Activated naive CD8-positive, alpha-beta T cell treated with anti-CD3 and anti-CD28 coated beads, Interleukin-2, amount 50 U/mL, for 24 hours (primary cell): Measurements from ENCODE around the gene BLVRA.

Experiments used
- ATAC-seq: fragments of 150-1000 bp; cut with Tn5 transposase; one replicate; pipeline ENCODE4 v1.10.0; 2021
- DNase-seq: peaks from one replicate; pipeline ENCODE4 v3.0.0; 2021
- H3K27ac Mint-ChIP-seq: one replicate; pipeline ENCODE4 v1.8.0; 2021; ENCODE audit warnings: mild to moderate bottlenecking, mixed read lengths
- H3K27me3 Mint-ChIP-seq: one replicate; pipeline ENCODE4 v1.8.0; 2021; ENCODE audit warnings: mixed read lengths
- H3K36me3 Mint-ChIP-seq: one replicate; pipeline ENCODE4 v1.8.0; 2021; ENCODE audit warnings: low read depth, mixed read lengths
- H3K4me1 Mint-ChIP-seq: one replicate; pipeline ENCODE4 v1.8.0; 2021; ENCODE audit warnings: mixed read lengths
- H3K4me3 Mint-ChIP-seq: one replicate; pipeline ENCODE4 v1.8.0; 2021; ENCODE audit warnings: mild to moderate bottlenecking, moderate library complexity, mixed read lengths
- H3K9me3 Mint-ChIP-seq: one replicate; pipeline ENCODE4 v1.8.0; 2021; ENCODE audit warnings: mixed read lengths

The BLVRA gene

GRCh38 chr7:43834463-43835251, 76.2 kb downstream of the BLVRA start:
- ATAC-seq (peak; percentile 65), DNase-seq (peak; percentile 29)
- Mint-ChIP-seq H3K27ac (peak overlapping the region; percentile 94), H3K9me3 (peaks cover 7% of the 10 kb centered on the region), H3K27me3 (no peaks in the 10 kb centered on the region), H3K4me1 (peaks cover 33% of the 10 kb centered on the region), H3K4me3 (peak overlapping the region; percentile 75), H3K36me3 (peaks cover 12% of the 10 kb centered on the region)

- Mint-ChIP-seq H3K9me3 (peaks cover 7% of the 10 kb centered on the region), H3K36me3 (peaks cover 7% of the 10 kb centered on the region), H3K27me3 (peaks cover 5% of the 10 kb centered on the region), H3K4me1 (peaks cover 28% of the 10 kb centered on the region), H3K4me3 (no peak overlapping the region), H3K27ac (no peak overlapping the region)
- ATAC-seq (no peak), DNase-seq (no peak)
Measured at GRCh38 chr7:43838201-43838658, 79.8 kb downstream of the BLVRA start.

GRCh38 chr7:43843296-43843695, 84.8 kb downstream of the BLVRA start:
- no peak for DNase-seq
- Mint-ChIP-seq H3K9me3 (no peaks in the 10 kb centered on the region), H3K4me3 (no peak overlapping the region), H3K36me3 (no peaks in the 10 kb centered on the region), H3K27ac (no peak overlapping the region), H3K27me3 (peaks cover 11% of the 10 kb centered on the region), H3K4me1 (peaks cover 6% of the 10 kb centered on the region)
- no peak for ATAC-seq

- no peak overlapping the region for H3K27ac Mint-ChIP-seq
- no peaks in the 10 kb centered on the region for H3K36me3 Mint-ChIP-seq
- no peaks in the 10 kb centered on the region for H3K4me1 Mint-ChIP-seq
- peak; percentile 78 for ATAC-seq
- no peak for DNase-seq
- peaks cover 11% of the 10 kb centered on the region for H3K27me3 Mint-ChIP-seq
- H3K9me3 Mint-ChIP-seq = no peaks in the 10 kb centered on the region
- no peak overlapping the region for H3K4me3 Mint-ChIP-seq
Measured at GRCh38 chr7:43844257-43844656, 85.8 kb downstream of the BLVRA start.

- H3K27ac Mint-ChIP-seq = no peak overlapping the region
- no peaks in the 10 kb centered on the region for H3K4me1 Mint-ChIP-seq
- no peaks in the 10 kb centered on the region for H3K36me3 Mint-ChIP-seq
- H3K4me3 Mint-ChIP-seq = no peak overlapping the region
- no peak for DNase-seq
- ATAC-seq = peak; percentile 24
- H3K27me3 Mint-ChIP-seq = peaks cover 11% of the 10 kb centered on the region
- H3K9me3 Mint-ChIP-seq = no peaks in the 10 kb centered on the region
Measured at GRCh38 chr7:43844662-43845061, 86.2 kb downstream of the BLVRA start.

GRCh38 chr7:43847496-43847895, 89.0 kb downstream of the BLVRA start:
- Mint-ChIP-seq H3K27ac (no peak overlapping the region), H3K36me3 (no peaks in the 10 kb centered on the region), H3K27me3 (peaks cover 6% of the 10 kb centered on the region), H3K4me1 (peaks cover 3% of the 10 kb centered on the region), H3K9me3 (no peaks in the 10 kb centered on the region), H3K4me3 (no peak overlapping the region)
- ATAC-seq (no peak), DNase-seq (no peak)

GRCh38 chr7:43849047-43849446, 90.6 kb downstream of the BLVRA start:
- H3K9me3 Mint-ChIP-seq = no peaks in the 10 kb centered on the region
- no peaks in the 10 kb centered on the region for H3K36me3 Mint-ChIP-seq
- H3K4me3 Mint-ChIP-seq = no peak overlapping the region
- peaks cover 5% of the 10 kb centered on the region for H3K27me3 Mint-ChIP-seq
- no peak for DNase-seq
- H3K4me1 Mint-ChIP-seq = peaks cover 3% of the 10 kb centered on the region
- no peak for ATAC-seq
- no peak overlapping the region for H3K27ac Mint-ChIP-seq

- Mint-ChIP-seq H3K4me1 (peaks cover 3% of the 10 kb centered on the region), H3K27ac (no peak overlapping the region), H3K9me3 (no peaks in the 10 kb centered on the region), H3K4me3 (no peak overlapping the region), H3K27me3 (peaks cover 9% of the 10 kb centered on the region), H3K36me3 (no peaks in the 10 kb centered on the region)
- no peak for ATAC-seq
- no peak for DNase-seq
Measured at GRCh38 chr7:43850348-43851116, 92.1 kb downstream of the BLVRA start.

GRCh38 chr7:43851805-43852204, 93.3 kb downstream of the BLVRA start:
- DNase-seq = no peak
- no peaks in the 10 kb centered on the region for H3K36me3 Mint-ChIP-seq
- ATAC-seq = no peak
- H3K4me3 Mint-ChIP-seq = no peak overlapping the region
- H3K27ac Mint-ChIP-seq = no peak overlapping the region
- peaks cover 9% of the 10 kb centered on the region for H3K27me3 Mint-ChIP-seq
- H3K9me3 Mint-ChIP-seq = no peaks in the 10 kb centered on the region
- peaks cover 3% of the 10 kb centered on the region for H3K4me1 Mint-ChIP-seq

GRCh38 chr7:43855176-43855575, 96.7 kb downstream of the BLVRA start:
- no peaks in the 10 kb centered on the region for H3K4me1 Mint-ChIP-seq
- H3K36me3 Mint-ChIP-seq = no peaks in the 10 kb centered on the region
- ATAC-seq = no peak
- no peaks in the 10 kb centered on the region for H3K9me3 Mint-ChIP-seq
- H3K4me3 Mint-ChIP-seq = no peak overlapping the region
- peaks cover 5% of the 10 kb centered on the region for H3K27me3 Mint-ChIP-seq
- no peak overlapping the region for H3K27ac Mint-ChIP-seq
- DNase-seq = no peak

- H3K27me3 Mint-ChIP-seq = peaks cover 5% of the 10 kb centered on the region
- H3K4me1 Mint-ChIP-seq = no peaks in the 10 kb centered on the region
- no peak overlapping the region for H3K4me3 Mint-ChIP-seq
- DNase-seq (no peak), ATAC-seq (no peak)
- no peaks in the 10 kb centered on the region for H3K9me3 Mint-ChIP-seq
- no peak overlapping the region for H3K27ac Mint-ChIP-seq
- no peaks in the 10 kb centered on the region for H3K36me3 Mint-ChIP-seq
Measured at GRCh38 chr7:43856316-43856715, 97.8 kb downstream of the BLVRA start.
